B cell (primary cell): ENCODE data around the gene UBR3. TPM values are rescaled to one million over a fixed set of nuclear protein-coding genes. Genes with fewer than 3 reads are reported as not detected.

Experiments
- ATAC-seq: fragments of 200-7000 bp; cut with Tn5 transposase; one replicate; pipeline ENCODE4 v1.10.0; 2021; ENCODE audit warnings: low read depth, mild to moderate bottlenecking, moderate number of reproducible peaks, moderate library complexity
- CTCF ChIA-PET: fragments of 350-600 bp; sonication (Branson Sonifier 250); formaldehyde crosslinking; loops from one replicate; lab custom pipeline; 2021; ENCODE audit warnings: antibody characterized with exemption, inconsistent platforms; lab: Charles Lee
- POLR2A ChIA-PET: fragments of 350-600 bp; sonication (Branson Sonifier 250); formaldehyde crosslinking; loops from one replicate; lab custom pipeline; 2021; ENCODE audit warnings: antibody characterized with exemption; lab: Charles Lee
- DNase-seq: peaks from one replicate; pipeline ENCODE4 v3.0.0; 2013
- H2AFZ ChIP-seq: 2 replicates; pipeline ENCODE4 v1.6.1; 2012; ENCODE audit warnings: mild to moderate bottlenecking, low read depth, low read length; ENCODE audit not compliant: insufficient read depth, poor library complexity, severe bottlenecking
- H3K27ac ChIP-seq, 2 donors: 1 replicate in 1 of 2; 2 replicates in 1 of 2; pipeline ENCODE4 v1.5.1; 2012 to 2013; ENCODE audit warnings: low read length in 2 of 2, mild to moderate bottlenecking in 2 of 2, moderate library complexity in 1 of 2
- H3K27me3 ChIP-seq, 4 experiments: fragments of 200-600 bp in 1 of 4; sonication (generic) in 1 of 4; replicated peaks in 1 of 4; 1 replicate in 2 of 4; 2 replicates in 2 of 4; pipeline versions ENCODE4 v1.6.1 to v1.7.0; 2013 to 2016; ENCODE audit warnings: low read length in 3 of 4, mild to moderate bottlenecking in 2 of 4, mixed read lengths in 1 of 4, moderate library complexity in 1 of 4; ENCODE audit not compliant: insufficient read depth in 4 of 4, control insufficient read depth in 3 of 4; ENCODE audit errors: control extremely low read depth in 1 of 4
- H3K36me3 ChIP-seq, 2 experiments: replicated peaks in 1 of 2; 1 replicate in 1 of 2; 2 replicates in 1 of 2; pipeline versions ENCODE4 v1.6.1 to v1.7.1; 2013; ENCODE audit warnings: low read length in 1 of 2; ENCODE audit not compliant: insufficient read depth in 2 of 2, control insufficient read depth in 1 of 2; ENCODE audit errors: control extremely low read depth in 1 of 2, extremely low read depth in 1 of 2
- H3K4me1 ChIP-seq, 2 donors: fragments of 200-600 bp in 1 of 2; sonication (generic) in 1 of 2; 1 replicate in 1 of 2; 2 replicates in 1 of 2; pipeline versions ENCODE4 v1.5.1 to v1.6.1; 2013 to 2017; ENCODE audit warnings: low read length in 2 of 2; ENCODE audit not compliant: control insufficient read depth in 2 of 2, insufficient read depth in 2 of 2
- H3K4me2 ChIP-seq: replicated peaks from 2 replicates; pipeline ENCODE3; 2012; ENCODE audit warnings: mild to moderate bottlenecking, low read depth, low read length; ENCODE audit not compliant: poor library complexity, severe bottlenecking
- H3K4me3 ChIP-seq, 5 experiments: fragments of 200-600 bp in 1 of 5; sonication (generic) in 1 of 5; 1 replicate in 3 of 5; 2 replicates in 2 of 5; pipeline versions ENCODE4 v1.5.1 to v1.7.0; 2011 to 2016; ENCODE audit warnings: low read length in 4 of 5, mild to moderate bottlenecking in 4 of 5, low read depth in 2 of 5, control low read depth in 1 of 5, moderate library complexity in 1 of 5; ENCODE audit not compliant: insufficient read depth in 1 of 5; ENCODE audit errors: control extremely low read depth in 1 of 5, extremely low read depth in 1 of 5
- H3K79me2 ChIP-seq: fragments of 200-600 bp; sonication (generic); one replicate; pipeline ENCODE4 v1.6.0; 2016; ENCODE audit warnings: low read length; ENCODE audit not compliant: control insufficient read depth, insufficient read depth
- H3K9ac ChIP-seq: fragments of 200-600 bp; sonication (generic); 2 replicates; pipeline ENCODE4 v1.6.1; 2017; ENCODE audit warnings: mild to moderate bottlenecking, low read length, moderate library complexity
- H3K9me3 ChIP-seq, 3 donors: one replicate each; pipeline versions ENCODE4 v1.6.1 to v1.7.1; 2013; ENCODE audit warnings: low read length in 2 of 3; ENCODE audit not compliant: control insufficient read depth in 2 of 3, insufficient read depth in 1 of 3; ENCODE audit errors: control extremely low read depth in 1 of 3
- H4K20me1 ChIP-seq: 2 replicates; pipeline ENCODE4 v1.6.0; 2012; ENCODE audit warnings: mild to moderate bottlenecking, low read length; ENCODE audit not compliant: insufficient read depth, control insufficient read depth, poor library complexity, severe bottlenecking
- H3K27ac Mint-ChIP-seq: one replicate; pipeline ENCODE4 v1.8.0; 2021; ENCODE audit warnings: mixed read lengths
- H3K27me3 Mint-ChIP-seq: one replicate; pipeline ENCODE4 v1.8.0; 2021; ENCODE audit warnings: mixed read lengths
- H3K4me1 Mint-ChIP-seq: one replicate; pipeline ENCODE4 v1.8.0; 2021; ENCODE audit warnings: mixed read lengths
- H3K4me3 Mint-ChIP-seq: one replicate; pipeline ENCODE4 v1.8.0; 2021; ENCODE audit warnings: mixed read lengths
- H3K9me3 Mint-ChIP-seq: one replicate; pipeline ENCODE4 v1.8.0; 2022; ENCODE audit warnings: mixed read lengths; ENCODE audit not compliant: insufficient read depth
- CTCF ChIP-seq: fragments of 200-600 bp; IDR thresholded peaks from one replicate; pipeline ENCODE4 v1.8.0; 2022; ENCODE audit warnings: antibody characterized with exemption, mild to moderate bottlenecking
- EZH2 ChIP-seq: IDR thresholded peaks from 2 replicates; pipeline ENCODE4 v1.6.1; 2012; ENCODE audit warnings: borderline replicate concordance, low read depth, mild to moderate bottlenecking, moderate library complexity, low read length; ENCODE audit not compliant: insufficient read depth, poor library complexity, severe bottlenecking
- WGBS: methylation state at CpG from one replicate; pipeline ENCODE4 v1.1.5; 2013; ENCODE audit warnings: missing lambda C conversion rate; ENCODE audit not compliant: insufficient coverage; 5-methylcytosine and 5-hydroxymethylcytosine counted together
- intact Hi-C: fragments of 100-400 bp; cut with micrococcal nuclease; formaldehyde crosslinking; loops from one replicate; pipeline ENCODE4 v1.10.0; 2022
- polyA plus RNA-seq: library from polyadenylated mRNA; depleted of rRNA; stranded (reverse); fragments of >200 nt; gene quantifications from 2 replicates; pipeline ENCODE4 v1.2.3, GENCODE V29; 2012
- total RNA-seq, 2 donors: library from RNA; stranded (reverse); fragments of 120-200 nt in 1 of 2; gene quantifications; 1 replicate in 1 of 2; 2 replicates in 1 of 2; pipeline versions ENCODE4 v1.2.3 to v1.2.4, GENCODE V29; 2013 to 2022

Gene UBR3
- total and polyA plus RNA-seq, 2 donors (not counting 1 experiment from before 2014, with no cell fraction given), result 5.9 to 58.1 TPM

GRCh38 chr2:169796441-169796840 is 30.8 kb upstream of the UBR3 start:
- no peaks in the 10 kb centered on the region for H3K9me3 Mint-ChIP-seq
- TF ChIP-seq EZH2 (no peak), CTCF (no peak)
- H3K27ac ChIP-seq, result no peak overlapping the region
- H3K4me2 ChIP-seq, result no peak overlapping the region
- ChIA-PET CTCF (no interaction called here), POLR2A (no interaction called here)
- no peak overlapping the region for H3K27ac Mint-ChIP-seq
- H3K27me3 ChIP-seq, result no peaks in the 10 kb centered on the region
- H3K9me3 ChIP-seq, result no peaks in the 10 kb centered on the region
- H3K4me1 ChIP-seq, result peaks cover 10 to 15% of the 10 kb centered on the region in 2 donors
- H3K27me3 Mint-ChIP-seq, result no peaks in the 10 kb centered on the region
- no peak for ATAC-seq
- H3K9ac ChIP-seq, result no peak overlapping the region
- H3K4me1 Mint-ChIP-seq, result peaks cover 17% of the 10 kb centered on the region
- WGBS, result 88% methylated on average over 3 of the region's 6 CpGs
- H4K20me1 ChIP-seq, result no peaks in the 10 kb centered on the region
- H2AFZ ChIP-seq, result no peak overlapping the region
- no peak overlapping the region for H3K4me3 ChIP-seq
- DNase-seq, result no peak
- peaks cover 23% of the 10 kb centered on the region for H3K79me2 ChIP-seq
- H3K36me3 ChIP-seq, result no peaks in the 10 kb centered on the region
- intact Hi-C loops, result loop anchor here (5.0 kb wide), 1 partner anchor 224 kb away; the partner anchor contains the start of gene FASTKD1
- H3K4me3 Mint-ChIP-seq, result no peak overlapping the region

- peaks cover 32% of the 10 kb centered on the region for H3K79me2 ChIP-seq
- no peaks in the 10 kb centered on the region for H3K9me3 Mint-ChIP-seq
- no CpG with 5 or more reads among the region's 5 CpGs for WGBS
- H2AFZ ChIP-seq, result peak overlapping the region; percentile 8
- peaks cover 10 to 15% of the 10 kb centered on the region in 2 donors for H3K4me1 ChIP-seq
- H3K27me3 ChIP-seq, result no peaks in the 10 kb centered on the region
- H3K9me3 ChIP-seq, result no peaks in the 10 kb centered on the region
- H4K20me1 ChIP-seq, result no peaks in the 10 kb centered on the region
- H3K4me2 ChIP-seq, result no peak overlapping the region
- intact Hi-C loops, result loop anchor here (5.0 kb wide), 1 partner anchor 225 kb away; the partner anchor contains the start of gene FASTKD1
- no peak overlapping the region for H3K4me3 ChIP-seq
- H3K4me3 Mint-ChIP-seq, result peak overlapping the region; percentile 56
- ChIA-PET CTCF (no interaction called here), POLR2A (interaction anchor here (1.6 kb wide), 1 partner anchor 213 kb away, joined by 6 read pairs; the partner anchor contains the start of gene PPIG)
- H3K9ac ChIP-seq, result no peak overlapping the region
- no peaks in the 10 kb centered on the region for H3K36me3 ChIP-seq
- ATAC-seq (no peak), DNase-seq (no peak)
- no peak overlapping the region for H3K27ac ChIP-seq
- TF ChIP-seq EZH2 (no peak), CTCF (no peak)
- no peaks in the 10 kb centered on the region for H3K27me3 Mint-ChIP-seq
- H3K27ac Mint-ChIP-seq, result no peak overlapping the region
- peaks cover 24% of the 10 kb centered on the region for H3K4me1 Mint-ChIP-seq
Measured at GRCh38 chr2:169797601-169798000, 29.7 kb upstream of the UBR3 start.
